Endodermal cell (in vitro differentiated cells): ENCODE data around the gene MARCHF2. TPM values are rescaled to one million over a fixed set of nuclear protein-coding genes. Genes with fewer than 3 reads are reported as not detected.

Experiments used
- DNase-seq: peaks from one replicate; pipeline ENCODE4 v3.0.0-alpha.2; 2017
- H3K27ac ChIP-seq: 2 replicates; pipeline ENCODE4 v1.5.1; 2013; ENCODE audit warnings: mild to moderate bottlenecking, low read depth, low read length, moderate library complexity
- H3K27me3 ChIP-seq: 2 replicates; pipeline ENCODE4 v1.6.1; 2013; ENCODE audit warnings: mild to moderate bottlenecking, low read length, moderate library complexity; ENCODE audit not compliant: insufficient read depth, control insufficient read depth, poor library complexity, severe bottlenecking
- H3K36me3 ChIP-seq: 2 replicates; pipeline ENCODE4 v1.7.0; 2013; ENCODE audit warnings: mild to moderate bottlenecking, low read length, moderate library complexity; ENCODE audit not compliant: control insufficient read depth, insufficient read depth
- H3K4me1 ChIP-seq: one replicate; pipeline ENCODE4 v1.7.0; 2013; ENCODE audit warnings: low read length; ENCODE audit not compliant: control insufficient read depth, insufficient read depth
- H3K4me3 ChIP-seq: 2 replicates; pipeline ENCODE4 v1.5.1; 2013; ENCODE audit warnings: mild to moderate bottlenecking, low read length, moderate library complexity
- H3K9ac ChIP-seq: 2 replicates; pipeline ENCODE4 v1.6.1; 2013; ENCODE audit warnings: mild to moderate bottlenecking, low read length, moderate library complexity; ENCODE audit not compliant: poor library complexity, severe bottlenecking; ENCODE audit errors: extremely low read depth
- H3K9me3 ChIP-seq: 2 replicates; pipeline ENCODE4 v1.6.1; 2013; ENCODE audit warnings: mild to moderate bottlenecking, low read length, moderate library complexity; ENCODE audit not compliant: control insufficient read depth
- H3K27ac Mint-ChIP-seq: 2 replicates; pipeline ENCODE4 v1.8.0; 2020; ENCODE audit warnings: mixed read lengths
- H3K27me3 Mint-ChIP-seq: 2 replicates; pipeline ENCODE4 v1.8.0; 2021; ENCODE audit warnings: mild to moderate bottlenecking, mixed read lengths; ENCODE audit not compliant: insufficient read depth
- H3K36me3 Mint-ChIP-seq: 2 replicates; pipeline ENCODE4 v1.8.0; 2020; ENCODE audit warnings: low read depth, mixed read lengths
- H3K4me1 Mint-ChIP-seq: 2 replicates; pipeline ENCODE4 v1.8.0; 2020; ENCODE audit warnings: mixed read lengths
- H3K4me3 Mint-ChIP-seq: 2 replicates; pipeline ENCODE4 v1.8.0; 2020; ENCODE audit warnings: mild to moderate bottlenecking, moderate library complexity, mixed read lengths
- H3K9me3 Mint-ChIP-seq: 2 replicates; pipeline ENCODE4 v1.8.0; 2020; ENCODE audit warnings: mild to moderate bottlenecking, mixed read lengths
- CTCF ChIP-seq: fragments of 200-600 bp; sonication (generic); conservative IDR thresholded peaks from 2 replicates; pipeline ENCODE4 v1.5.0; 2021; ENCODE audit warnings: antibody characterized with exemption, mild to moderate bottlenecking
- WGBS, 2 experiments: methylation state at CpG; one replicate each; pipeline versions ENCODE4 v1.1.5 to v1.1.7; 2013; ENCODE audit warnings: missing lambda C conversion rate in 2 of 2, mixed read lengths in 1 of 2; ENCODE audit not compliant: insufficient coverage in 1 of 2, insufficient read length in 1 of 2; 5-methylcytosine and 5-hydroxymethylcytosine counted together
- total RNA-seq, 2 donors: library from RNA; stranded (reverse); fragmentation: NEBNext Ultra II Directional in 1 of 2; extraction: Animal tissue kit (Norgen Biotek cat#: 25700) in 1 of 2; gene quantifications; 2 replicates in 1 of 2; 3 replicates in 1 of 2; pipeline ENCODE4 v1.2.1, GENCODE V29; 2021

MARCHF2 gene
- total RNA-seq, 2 donors from 2014 or later = 31.8 to 35.9 TPM

GRCh38 chr19:8476524-8476923 is 63.4 kb downstream of the MARCHF2 start:
- TF ChIP-seq CTCF = no peak
- no peak overlapping the region for H3K4me3 Mint-ChIP-seq
- H3K27me3 Mint-ChIP-seq = no peaks in the 10 kb centered on the region
- no peaks in the 10 kb centered on the region for H3K9me3 ChIP-seq
- DNase-seq = no peak
- H3K27me3 ChIP-seq = no peaks in the 10 kb centered on the region
- peaks cover 90% of the 10 kb centered on the region for H3K36me3 ChIP-seq
- H3K4me3 ChIP-seq = no peak overlapping the region
- no peaks in the 10 kb centered on the region for H3K4me1 ChIP-seq
- H3K9ac ChIP-seq = no peak overlapping the region
- H3K4me1 Mint-ChIP-seq = peaks cover 10% of the 10 kb centered on the region
- peaks cover 81% of the 10 kb centered on the region for H3K36me3 Mint-ChIP-seq
- WGBS, 2 experiments = 93 to 97% methylated on average over 3 to 8 of the region's 8 CpGs
- no peak overlapping the region for H3K27ac Mint-ChIP-seq
- no peaks in the 10 kb centered on the region for H3K9me3 Mint-ChIP-seq
- H3K27ac ChIP-seq = no peak overlapping the region

DNA sequence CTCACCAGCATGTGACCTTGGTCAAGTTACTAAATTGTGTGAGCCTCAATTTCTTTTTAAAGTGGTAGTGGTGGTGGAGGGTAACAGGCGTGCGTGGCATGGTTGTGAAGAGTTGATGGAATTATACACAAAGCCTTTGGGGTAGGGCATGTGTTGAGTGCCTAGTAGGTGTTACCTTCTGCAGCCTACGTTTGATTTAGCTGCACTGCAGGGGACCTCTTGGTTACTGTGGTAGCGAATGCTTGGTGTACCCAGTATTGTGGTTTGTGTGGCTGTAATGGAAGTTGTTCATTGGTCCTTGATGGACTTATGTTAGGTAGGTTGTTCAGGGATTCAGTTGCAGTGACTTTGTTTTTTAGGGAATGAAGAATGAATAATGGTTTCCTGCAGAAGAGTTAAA is 64.8 kb downstream of the MARCHF2 start:
- H3K36me3 Mint-ChIP-seq = peaks cover 79% of the 10 kb centered on the region
- no peak for DNase-seq
- no peaks in the 10 kb centered on the region for H3K9me3 Mint-ChIP-seq
- 90 to 100% methylated on average over 1 to 4 of the region's 4 CpGs for WGBS, 2 experiments
- Histone ChIP-seq H3K27ac (no peak overlapping the region), H3K9me3 (no peaks in the 10 kb centered on the region), H3K4me3 (no peak overlapping the region), H3K9ac (no peak overlapping the region), H3K36me3 (peaks cover 87% of the 10 kb centered on the region), H3K27me3 (no peaks in the 10 kb centered on the region), H3K4me1 (no peaks in the 10 kb centered on the region)
- H3K4me3 Mint-ChIP-seq = no peak overlapping the region
- no peak for TF ChIP-seq CTCF
- H3K27ac Mint-ChIP-seq = peak overlapping the region; percentile 65
- no peaks in the 10 kb centered on the region for H3K27me3 Mint-ChIP-seq
- peaks cover 11% of the 10 kb centered on the region for H3K4me1 Mint-ChIP-seq

DNA sequence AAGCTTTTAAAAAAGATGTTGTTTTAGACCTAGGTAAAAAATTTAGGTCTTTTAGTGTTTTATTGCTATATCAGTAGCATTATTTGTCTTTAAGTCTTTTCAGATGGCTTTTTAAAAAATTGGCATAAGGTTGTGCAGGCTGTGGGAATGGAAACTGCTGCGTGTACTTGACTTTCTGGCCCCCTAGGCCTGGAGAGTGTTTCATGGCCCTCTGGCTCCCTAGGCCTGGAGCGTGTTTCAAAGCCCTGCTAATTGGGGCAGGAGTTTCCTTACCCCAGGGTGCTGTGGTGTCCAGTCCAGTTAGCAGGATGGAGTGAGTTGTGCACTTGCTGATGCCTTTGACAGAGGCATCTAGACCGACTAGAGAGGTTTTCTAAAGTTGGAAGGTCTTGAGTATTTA is 65.5 kb downstream of the MARCHF2 start:
- no peak for DNase-seq
- Mint-ChIP-seq H3K27me3 (no peaks in the 10 kb centered on the region), H3K4me1 (peaks cover 11% of the 10 kb centered on the region), H3K27ac (no peak overlapping the region), H3K9me3 (no peaks in the 10 kb centered on the region), H3K36me3 (peaks cover 79% of the 10 kb centered on the region), H3K4me3 (no peak overlapping the region)
- no peak for TF ChIP-seq CTCF
- no peaks in the 10 kb centered on the region for H3K9me3 ChIP-seq
- WGBS, 2 experiments = 92 to 100% methylated on average over 2 to 3 of the region's 3 CpGs
- H3K4me1 ChIP-seq = no peaks in the 10 kb centered on the region
- no peaks in the 10 kb centered on the region for H3K27me3 ChIP-seq
- no peak overlapping the region for H3K9ac ChIP-seq
- H3K4me3 ChIP-seq = no peak overlapping the region
- H3K36me3 ChIP-seq = peaks cover 87% of the 10 kb centered on the region
- H3K27ac ChIP-seq = no peak overlapping the region
